Keratinocyte (primary cell): ENCODE measurements around the gene SLF2. TPM values are rescaled to one million over a fixed set of nuclear protein-coding genes. Genes with fewer than 3 reads are reported as not detected.

Experiments
- DNase-seq: peaks from one replicate; pipeline ENCODE4 v3.0.0-alpha.2; 2011; ENCODE audit warnings: low read depth, missing footprints, low spot score
- FAIRE-seq: peaks from 2 replicates; lab custom pipeline; 2011; peaks lifted over from hg19 to GRCh38; lab: Jason Lieb, UNC
- H2AFZ ChIP-seq: 2 replicates; pipeline ENCODE4 v1.6.0; 2012; ENCODE audit warnings: low read length, control low read depth, inconsistent platforms; ENCODE audit not compliant: control insufficient read depth
- H3K27ac ChIP-seq: 2 replicates; pipeline ENCODE4 v1.5.1; 2011; ENCODE audit warnings: low read length; ENCODE audit not compliant: control insufficient read depth, insufficient read depth
- H3K27me3 ChIP-seq: 3 replicates; pipeline ENCODE4 v1.6.0; 2011; ENCODE audit warnings: low read length; ENCODE audit not compliant: control insufficient read depth, insufficient read depth; ENCODE audit errors: extremely low read depth
- H3K36me3 ChIP-seq, 2 experiments: 2 replicates in 1 of 2; 3 replicates in 1 of 2; pipeline ENCODE4 v1.5.1; 2011; ENCODE audit warnings: low read length in 2 of 2, mild to moderate bottlenecking in 1 of 2; ENCODE audit not compliant: control insufficient read depth in 2 of 2, insufficient read depth in 2 of 2; ENCODE audit errors: extremely low read depth in 1 of 2
- H3K4me1 ChIP-seq: 3 replicates; pipeline ENCODE4 v1.5.1; 2011; ENCODE audit warnings: low read length; ENCODE audit not compliant: control insufficient read depth, insufficient read depth; ENCODE audit errors: extremely low read depth
- H3K4me2 ChIP-seq: 3 replicates; pipeline ENCODE4 v1.6.0; 2011; ENCODE audit warnings: low read depth, low read length; ENCODE audit not compliant: control insufficient read depth, insufficient read depth; ENCODE audit errors: extremely low read depth
- H3K4me3 ChIP-seq, 3 experiments: fragments of 200-600 bp in 1 of 3; sonication (generic) in 1 of 3; 2 replicates in 2 of 3; 3 replicates in 1 of 3; pipeline ENCODE4 v1.5.1; 2011 to 2016; ENCODE audit warnings: low read length in 3 of 3, mild to moderate bottlenecking in 3 of 3, control low read depth in 2 of 3, inconsistent platforms in 1 of 3, low read depth in 1 of 3, mixed read lengths in 1 of 3, mixed run types in 1 of 3, moderate library complexity in 1 of 3; ENCODE audit not compliant: control insufficient read depth in 2 of 3, insufficient read depth in 2 of 3; ENCODE audit errors: extremely low read depth in 1 of 3
- H3K79me2 ChIP-seq: 2 replicates; pipeline ENCODE4 v1.6.0; 2012; ENCODE audit warnings: low read length; ENCODE audit not compliant: control insufficient read depth, insufficient read depth
- H3K9ac ChIP-seq: 3 replicates; pipeline ENCODE4 v1.6.0; 2011; ENCODE audit warnings: low read length; ENCODE audit not compliant: control insufficient read depth, insufficient read depth; ENCODE audit errors: extremely low read depth
- H3K9me1 ChIP-seq: 3 replicates; pipeline ENCODE4 v1.6.0; 2011; ENCODE audit warnings: low read length; ENCODE audit not compliant: control insufficient read depth, insufficient read depth; ENCODE audit errors: extremely low read depth
- H3K9me3 ChIP-seq: 2 replicates; pipeline ENCODE4 v1.5.1; 2012; ENCODE audit warnings: low read depth, low read length; ENCODE audit not compliant: control insufficient read depth
- H4K20me1 ChIP-seq: 3 replicates; pipeline ENCODE4 v1.6.0; 2011; ENCODE audit warnings: low read length; ENCODE audit not compliant: control insufficient read depth, insufficient read depth; ENCODE audit errors: extremely low read depth
- EZH2 ChIP-seq: IDR thresholded peaks from one replicate; pipeline ENCODE4 v1.6.1; 2012; ENCODE audit warnings: inconsistent platforms, mild to moderate bottlenecking, low read length, moderate library complexity
- dilution Hi-C: fragments of 300-500 bp; cut with MboI; formaldehyde crosslinking; loops from one replicate; pipeline ENCODE4 v1.7.0; 2020; ENCODE audit warnings: low sequenced_read_pairs; ENCODE audit not compliant: extremely low pct_ligation_motif_present
- polyA plus RNA-seq, 5 experiments: library from polyadenylated mRNA; depleted of rRNA in 3 of 5; stranded (reverse) in 3 of 5; stranded (forward) in 1 of 5; unstranded in 1 of 5; fragments of >200 nt; gene quantifications; 1 replicate in 1 of 5; 2 replicates in 3 of 5; 3 replicates in 1 of 5; pipeline versions ENCODE4 v1.2.1 to v1.2.3, GENCODE V29; 2011 to 2012; ENCODE audit warnings: missing spikeins in 2 of 5, low read depth in 1 of 5, low replicate concordance in 1 of 5
- TF ChIP-seq, protein P1 (sequence below), 3 experiments: IDR thresholded peaks in 1 of 3; conservative IDR thresholded peaks in 1 of 3; optimal IDR thresholded peaks in 1 of 3; 2 replicates in 2 of 3; 3 replicates in 1 of 3; pipeline versions ENCODE3 to v1.5.1; 2011; ENCODE audit warnings: low read length in 3 of 3, mild to moderate bottlenecking in 3 of 3, moderate library complexity in 2 of 3, control low read depth in 1 of 3, inconsistent platforms in 1 of 3; ENCODE audit not compliant: insufficient read depth in 2 of 3; ENCODE audit errors: extremely low read depth in 1 of 3

SLF2 gene
- polyA plus RNA-seq, 1 donor (not counting 4 experiments of a cell fraction or from before 2014, with no cell fraction given) = 7.1 TPM

DNA sequence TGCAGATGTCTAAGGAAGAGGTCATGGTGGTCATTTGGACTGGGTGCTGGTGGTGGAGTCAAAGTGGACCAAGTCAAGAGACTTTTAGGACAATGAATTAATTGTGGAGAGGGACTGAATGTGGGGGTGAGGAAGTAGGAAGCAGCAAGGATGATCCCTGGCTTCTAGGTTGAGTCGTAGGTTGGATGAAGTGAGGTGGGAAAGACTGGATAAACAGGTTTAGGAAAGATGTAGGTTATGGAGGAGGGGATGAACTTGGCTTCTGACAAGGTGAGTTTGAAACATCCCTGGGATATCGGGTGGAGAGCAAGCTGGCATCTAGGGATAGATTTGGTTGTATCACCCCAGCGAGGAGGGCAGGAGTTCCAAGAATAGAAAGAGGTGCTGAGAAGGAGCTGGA is 64.1 kb downstream of the SLF2 start:
- no peak for FAIRE-seq
- Histone ChIP-seq H3K4me2 (no peak overlapping the region), H3K9me1 (no peaks in the 10 kb centered on the region), H2AFZ (no peak overlapping the region), H4K20me1 (no peaks in the 10 kb centered on the region), H3K4me1 (no peaks in the 10 kb centered on the region), H3K27me3 (no peaks in the 10 kb centered on the region), H3K36me3 (peaks cover 5 to 7% of the 10 kb centered on the region in 2 experiments), H3K79me2 (no peaks in the 10 kb centered on the region), H3K9ac (no peak overlapping the region), H3K4me3 (no peak overlapping the region), H3K27ac (no peak overlapping the region), H3K9me3 (no peaks in the 10 kb centered on the region)
- no peak for TF ChIP-seq EZH2
- TF ChIP-seq, protein P1, sequence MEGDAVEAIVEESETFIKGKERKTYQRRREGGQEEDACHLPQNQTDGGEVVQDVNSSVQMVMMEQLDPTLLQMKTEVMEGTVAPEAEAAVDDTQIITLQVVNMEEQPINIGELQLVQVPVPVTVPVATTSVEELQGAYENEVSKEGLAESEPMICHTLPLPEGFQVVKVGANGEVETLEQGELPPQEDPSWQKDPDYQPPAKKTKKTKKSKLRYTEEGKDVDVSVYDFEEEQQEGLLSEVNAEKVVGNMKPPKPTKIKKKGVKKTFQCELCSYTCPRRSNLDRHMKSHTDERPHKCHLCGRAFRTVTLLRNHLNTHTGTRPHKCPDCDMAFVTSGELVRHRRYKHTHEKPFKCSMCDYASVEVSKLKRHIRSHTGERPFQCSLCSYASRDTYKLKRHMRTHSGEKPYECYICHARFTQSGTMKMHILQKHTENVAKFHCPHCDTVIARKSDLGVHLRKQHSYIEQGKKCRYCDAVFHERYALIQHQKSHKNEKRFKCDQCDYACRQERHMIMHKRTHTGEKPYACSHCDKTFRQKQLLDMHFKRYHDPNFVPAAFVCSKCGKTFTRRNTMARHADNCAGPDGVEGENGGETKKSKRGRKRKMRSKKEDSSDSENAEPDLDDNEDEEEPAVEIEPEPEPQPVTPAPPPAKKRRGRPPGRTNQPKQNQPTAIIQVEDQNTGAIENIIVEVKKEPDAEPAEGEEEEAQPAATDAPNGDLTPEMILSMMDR (optimal IDR thresholded peaks at IDR 0.05 in 1 of 3, IDR thresholded peaks at IDR 0.05 in 1 of 3, conservative IDR thresholded peaks at IDR 0.05 in 1 of 3; ENCODE audit: extremely low read depth in 1 of 3, insufficient read depth in 2 of 3, low read length in 3 of 3) = no peak
- dilution Hi-C loops = no loop called here
- DNase-seq = no peak

DNA sequence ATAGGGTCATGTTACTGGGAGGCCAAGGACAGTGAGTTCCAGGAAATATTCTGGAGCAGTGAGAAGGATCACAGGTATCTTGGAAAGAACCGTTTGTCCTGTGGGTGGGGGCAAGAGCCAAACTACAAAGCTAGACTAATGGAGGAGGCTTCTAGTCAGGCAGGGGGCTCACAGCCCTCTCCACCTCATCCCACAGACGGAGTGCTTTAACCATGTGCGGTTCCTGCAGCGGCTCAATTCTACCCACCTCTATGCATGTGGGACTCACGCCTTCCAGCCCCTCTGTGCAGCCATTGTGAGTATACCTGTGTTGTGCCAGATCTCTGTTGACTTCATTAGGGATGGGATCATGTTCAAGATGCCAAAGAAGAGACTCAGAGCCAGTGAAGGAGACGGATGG is 64.7 kb downstream of the SLF2 start:
- H3K4me1 ChIP-seq = no peaks in the 10 kb centered on the region
- no peak overlapping the region for H3K9ac ChIP-seq
- H3K9me3 ChIP-seq = no peaks in the 10 kb centered on the region
- H3K79me2 ChIP-seq = no peaks in the 10 kb centered on the region
- no peak overlapping the region for H3K4me2 ChIP-seq
- no peaks in the 10 kb centered on the region for H3K9me1 ChIP-seq
- no peaks in the 10 kb centered on the region for H4K20me1 ChIP-seq
- DNase-seq = no peak
- no peak overlapping the region for H3K27ac ChIP-seq
- FAIRE-seq = no peak
- no peak overlapping the region for H2AFZ ChIP-seq
- peaks cover 7% of the 10 kb centered on the region in 2 experiments for H3K36me3 ChIP-seq
- dilution Hi-C loops = no loop called here
- no peak overlapping the region for H3K4me3 ChIP-seq
- no peak for TF ChIP-seq EZH2
- TF ChIP-seq, protein P1 (optimal IDR thresholded peaks at IDR 0.05 in 1 of 3, IDR thresholded peaks at IDR 0.05 in 1 of 3, conservative IDR thresholded peaks at IDR 0.05 in 1 of 3; ENCODE audit: extremely low read depth in 1 of 3, insufficient read depth in 2 of 3, low read length in 3 of 3) = no peak
- no peaks in the 10 kb centered on the region for H3K27me3 ChIP-seq
